LNCAP (cell line): Measurements from ENCODE around the gene NLGN1.

Source experiments
- CTCF ChIP-seq: fragments of 450-650 bp; IDR thresholded peaks from 2 replicates; pipeline ENCODE4 v1.5.1; 2017; ENCODE audit warnings: mild to moderate bottlenecking

The NLGN1 gene

GRCh38 chr3:173744895-173745294, 347.4 kb downstream of the NLGN1 start:
- no peak for TF ChIP-seq CTCF

GRCh38 chr3:173745952-173746682, 348.6 kb downstream of the NLGN1 start:
- TF ChIP-seq CTCF, result no peak

GRCh38 chr3:173747427-173747826, 349.9 kb downstream of the NLGN1 start:
- no peak for TF ChIP-seq CTCF

GRCh38 chr3:173748105-173748504, 350.6 kb downstream of the NLGN1 start:
- TF ChIP-seq CTCF, result no peak

GRCh38 chr3:173750095-173750494, 352.6 kb downstream of the NLGN1 start:
- no peak for TF ChIP-seq CTCF

- TF ChIP-seq CTCF, result no peak
Observed at GRCh38 chr3:173750591-173750990, 353.0 kb downstream of the NLGN1 start.

- TF ChIP-seq CTCF, result no peak
Observed at GRCh38 chr3:173753593-173753992, 356.0 kb downstream of the NLGN1 start.

- no peak for TF ChIP-seq CTCF
Observed at GRCh38 chr3:173755161-173755560, 357.6 kb downstream of the NLGN1 start.
